ENCODE measurements around the gene CD47. TPM values are rescaled to one million over a fixed set of nuclear protein-coding genes. Genes with fewer than 3 reads are reported as not detected.

Gene CD47
- total and polyA plus RNA-seq, 12 donors: 24.2 to 108 (median 70.0) TPM

DNA sequence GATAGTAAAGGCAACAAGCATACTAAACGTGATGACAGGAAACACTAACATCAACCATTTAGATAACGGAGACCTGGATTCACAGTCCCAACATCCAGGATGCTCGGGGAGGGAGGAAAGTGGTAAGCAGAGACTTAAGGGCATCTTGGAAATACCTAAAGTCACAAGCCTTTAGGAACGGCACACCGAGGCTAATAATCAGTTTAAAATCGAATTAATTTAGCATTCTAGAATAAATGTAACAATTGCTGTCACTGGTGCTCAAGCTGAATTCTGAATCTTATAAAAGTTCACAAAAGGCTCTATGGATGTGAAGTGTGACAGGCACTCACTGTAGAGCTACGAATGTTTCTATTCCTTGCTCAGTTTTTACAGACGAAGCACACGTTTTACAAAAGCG lies 1.3 kb downstream of the CD47 start:
- peak overlapping the region in 2 of 5 donors; percentile 84 to 89 for H3K27ac ChIP-seq

GRCh38 chr3:108088697-108089096 lies 2.1 kb downstream of the CD47 start:
- WGBS, 4 donors: 4 to 13% (median 7%) methylated on average over 2 of the region's 2 CpGs

More for the DNA sequence above, 1.3 kb downstream of the CD47 start:
- no peaks in the 10 kb centered on the region for H3K36me3 ChIP-seq (replicated peaks in 1 of 2)
- no peaks in the 10 kb centered on the region for H3K27me3 ChIP-seq
- intact Hi-C loops (cut with DNase I): loop anchor here in 1 of 2 donors (10.0 kb wide), 1 partner anchor 125 kb away; no protein-coding TSS in a partner anchor
- TF ChIP-seq POLR2A (IDR thresholded peaks at IDR 0.05): no peak
- TF ChIP-seq, protein P1, sequence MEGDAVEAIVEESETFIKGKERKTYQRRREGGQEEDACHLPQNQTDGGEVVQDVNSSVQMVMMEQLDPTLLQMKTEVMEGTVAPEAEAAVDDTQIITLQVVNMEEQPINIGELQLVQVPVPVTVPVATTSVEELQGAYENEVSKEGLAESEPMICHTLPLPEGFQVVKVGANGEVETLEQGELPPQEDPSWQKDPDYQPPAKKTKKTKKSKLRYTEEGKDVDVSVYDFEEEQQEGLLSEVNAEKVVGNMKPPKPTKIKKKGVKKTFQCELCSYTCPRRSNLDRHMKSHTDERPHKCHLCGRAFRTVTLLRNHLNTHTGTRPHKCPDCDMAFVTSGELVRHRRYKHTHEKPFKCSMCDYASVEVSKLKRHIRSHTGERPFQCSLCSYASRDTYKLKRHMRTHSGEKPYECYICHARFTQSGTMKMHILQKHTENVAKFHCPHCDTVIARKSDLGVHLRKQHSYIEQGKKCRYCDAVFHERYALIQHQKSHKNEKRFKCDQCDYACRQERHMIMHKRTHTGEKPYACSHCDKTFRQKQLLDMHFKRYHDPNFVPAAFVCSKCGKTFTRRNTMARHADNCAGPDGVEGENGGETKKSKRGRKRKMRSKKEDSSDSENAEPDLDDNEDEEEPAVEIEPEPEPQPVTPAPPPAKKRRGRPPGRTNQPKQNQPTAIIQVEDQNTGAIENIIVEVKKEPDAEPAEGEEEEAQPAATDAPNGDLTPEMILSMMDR (IDR thresholded peaks at IDR 0.05): no peak
- 3 to 6% (median 4%) methylated on average over 10 of the region's 10 CpGs for WGBS, 4 donors
- DNase-seq: no peak
- H3K4me3 ChIP-seq: peak overlapping the region in 2 of 4 donors; percentile 66 to 74
- H3K9me3 ChIP-seq (replicated peaks in 1 of 3): no peaks in the 10 kb centered on the region
- H3K4me1 ChIP-seq (replicated peaks in 1 of 2): peaks cover 8 to 28% of the 10 kb centered on the region in 2 donors

DNA sequence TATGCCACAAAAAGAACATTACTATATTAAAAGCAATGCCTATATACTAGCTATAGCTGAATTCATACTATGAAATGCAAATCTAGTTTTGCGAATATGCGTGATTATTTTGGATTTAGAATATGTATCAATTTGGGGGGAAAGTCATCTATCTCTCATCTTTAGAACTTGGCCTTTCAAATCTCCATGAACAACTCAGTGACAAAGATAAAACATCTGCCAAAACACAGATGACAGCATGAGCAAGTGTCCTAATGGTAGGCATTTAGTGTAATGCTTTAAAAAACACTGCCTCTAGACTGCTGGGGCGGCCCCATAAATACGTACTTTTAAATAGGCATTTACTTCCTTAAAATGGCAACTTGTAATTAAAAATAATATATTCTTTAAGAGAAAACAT lies 2.7 kb downstream of the CD47 start:
- TF ChIP-seq, protein P1 (IDR thresholded peaks at IDR 0.05): no peak
- no peak for TF ChIP-seq POLR2A (IDR thresholded peaks at IDR 0.05)
- Histone ChIP-seq H3K27ac (no peak overlapping the region), H3K9me3 (replicated peaks in 1 of 3) (no peaks in the 10 kb centered on the region), H3K27me3 (no peaks in the 10 kb centered on the region), H3K36me3 (replicated peaks in 1 of 2) (no peaks in the 10 kb centered on the region), H3K4me1 (replicated peaks in 1 of 2) (peaks cover 8 to 28% of the 10 kb centered on the region in 2 donors), H3K4me3 (no peak overlapping the region)
- intact Hi-C loops (cut with DNase I): loop anchor here in 1 of 2 donors (10.0 kb wide), 1 partner anchor 123 kb away; no protein-coding TSS in a partner anchor
- WGBS, 4 donors: 86 to 90% (median 87%) methylated on average over 4 of the region's 4 CpGs
- DNase-seq: no peak

More at GRCh38 chr3:108088697-108089096, 2.1 kb downstream of the CD47 start:
- Histone ChIP-seq H3K27ac (no peak overlapping the region), H3K4me1 (replicated peaks in 1 of 2) (peaks cover 8 to 28% of the 10 kb centered on the region in 2 donors), H3K4me3 (peak overlapping the region in 1 of 4 donors; percentile 74), H3K9me3 (replicated peaks in 1 of 3) (no peaks in the 10 kb centered on the region), H3K36me3 (replicated peaks in 1 of 2) (no peaks in the 10 kb centered on the region), H3K27me3 (no peaks in the 10 kb centered on the region)
- TF ChIP-seq POLR2A (IDR thresholded peaks at IDR 0.05): no peak
- TF ChIP-seq, protein P1 (IDR thresholded peaks at IDR 0.05): no peak
- DNase-seq: no peak
- intact Hi-C loops (cut with DNase I): loop anchor here in 1 of 2 donors (10.0 kb wide), 1 partner anchor 124 kb away; no protein-coding TSS in a partner anchor

- no peak for TF ChIP-seq POLR2A (IDR thresholded peaks at IDR 0.05)
- TF ChIP-seq, protein P1 (IDR thresholded peaks at IDR 0.05): no peak
- Histone ChIP-seq H3K27ac (no peak overlapping the region), H3K9me3 (replicated peaks in 1 of 3) (no peaks in the 10 kb centered on the region), H3K4me1 (replicated peaks in 1 of 2) (peaks cover 8 to 23% of the 10 kb centered on the region in 2 donors), H3K36me3 (replicated peaks in 1 of 2) (no peaks in the 10 kb centered on the region), H3K4me3 (no peak overlapping the region), H3K27me3 (no peaks in the 10 kb centered on the region)
- no peak for DNase-seq
- WGBS, 4 donors: 84 to 93% (median 92%) methylated on average over 4 of the region's 4 CpGs
- intact Hi-C loops (cut with DNase I): loop anchor here in 1 of 2 donors (10.0 kb wide), 1 partner anchor 122 kb away; no protein-coding TSS in a partner anchor
These were observed 4.2 kb downstream of the CD47 start for GRCh38 chr3:108086653-108087052.
